Esophagus squamous epithelium (tissue), 5 donors: ENCODE data around the gene GPC6. TPM values are rescaled to one million over a fixed set of nuclear protein-coding genes. Genes with fewer than 3 reads are reported as not detected.

Experiments used
- DNase-seq: peaks from one replicate; lab custom pipeline; 2025; lab: John Stamatoyannopoulos, UW
- H3K27ac ChIP-seq, 4 donors: fragments of 200-600 bp; sonication (generic); one replicate each; pipeline ENCODE4 v1.5.1; 2016 to 2019; ENCODE audit warnings: mild to moderate bottlenecking in 1 of 4
- H3K27me3 ChIP-seq, 4 donors: fragments of 200-600 bp; sonication (generic); 1 replicate in 3 of 4; 2 replicates in 1 of 4; pipeline versions ENCODE4 v1.5.1 to v1.6.0; 2017 to 2021; ENCODE audit warnings: antibody characterized with exemption in 1 of 4
- H3K36me3 ChIP-seq, 3 donors: fragments of 200-600 bp; sonication (generic); one replicate each; pipeline ENCODE4 v1.5.1; 2016 to 2019
- H3K4me1 ChIP-seq, 3 donors: fragments of 200-600 bp; sonication (generic); one replicate each; pipeline ENCODE4 v1.5.1; 2017 to 2019
- H3K4me3 ChIP-seq, 4 donors: fragments of 200-600 bp; sonication (generic); 1 replicate in 3 of 4; 2 replicates in 1 of 4; pipeline ENCODE4 v1.5.1; 2016 to 2019; ENCODE audit warnings: mild to moderate bottlenecking in 2 of 4, moderate library complexity in 1 of 4
- H3K9me3 ChIP-seq, 3 donors: fragments of 200-600 bp; sonication (generic); one replicate each; pipeline ENCODE4 v1.5.1; 2016 to 2019
- CTCF ChIP-seq, 6 experiments: fragments of 450-650 bp in 4 of 6; fragments of 200-600 bp in 2 of 6; sonication (generic) in 2 of 6; IDR thresholded peaks; one replicate each; pipeline ENCODE4 v1.5.1; 2016 to 2019; ENCODE audit warnings: antibody characterized with exemption in 6 of 6, mild to moderate bottlenecking in 4 of 6, moderate library complexity in 4 of 6
- POLR2A ChIP-seq, 4 donors: fragments of 450-650 bp; IDR thresholded peaks; one replicate each; pipeline ENCODE4 v1.6.1; 2017; ENCODE audit warnings: antibody characterized with exemption in 4 of 4, mild to moderate bottlenecking in 4 of 4, moderate library complexity in 3 of 4
- WGBS, 2 donors: methylation state at CpG; one replicate each; pipeline ENCODE4 v1.1.5; 2018; 5-methylcytosine and 5-hydroxymethylcytosine counted together
- intact Hi-C: fragments of 100-400 bp; cut with DNase I; formaldehyde crosslinking; loops from one replicate; pipeline ENCODE4 v1.15.0; 2022
- total RNA-seq, 4 donors: library from RNA; depleted of rRNA; stranded (reverse); fragments of >200 nt; gene quantifications; one replicate each; pipeline ENCODE4 v1.1.0, GENCODE V29; 2016
- donor health status: DM: yes; HTN: yes; CAD: no.

The GPC6 gene
- total RNA-seq, 4 donors from 2014 or later = 0.57 to 8.6 (median 2.6) TPM

- WGBS, 2 donors = 78 to 100% methylated on average over 1 of the region's 1 CpG
- no peaks in the 10 kb centered on the region for H3K36me3 ChIP-seq
- no peak overlapping the region for H3K27ac ChIP-seq
- no peak for TF ChIP-seq CTCF (IDR thresholded peaks at IDR 0.05)
- TF ChIP-seq POLR2A (IDR thresholded peaks at IDR 0.05) = no peak
- no peak overlapping the region for H3K4me3 ChIP-seq
- H3K9me3 ChIP-seq = no peaks in the 10 kb centered on the region
- intact Hi-C loops = no loop called here
- DNase-seq = no peak
- no peaks in the 10 kb centered on the region for H3K27me3 ChIP-seq
- H3K4me1 ChIP-seq = no peaks in the 10 kb centered on the region
Observed at GRCh38 chr13:94181461-94182107, 955.0 kb downstream of the GPC6 start.

- Histone ChIP-seq H3K9me3 (no peaks in the 10 kb centered on the region), H3K27ac (no peak overlapping the region), H3K4me3 (no peak overlapping the region), H3K36me3 (no peaks in the 10 kb centered on the region), H3K4me1 (no peaks in the 10 kb centered on the region), H3K27me3 (no peaks in the 10 kb centered on the region)
- no peak for TF ChIP-seq CTCF (IDR thresholded peaks at IDR 0.05)
- TF ChIP-seq POLR2A (IDR thresholded peaks at IDR 0.05) = no peak
- DNase-seq = no peak
- intact Hi-C loops = no loop called here
Observed at GRCh38 chr13:94182185-94182761, 955.7 kb downstream of the GPC6 start.

GRCh38 chr13:94186470-94186869 lies 959.9 kb downstream of the GPC6 start:
- intact Hi-C loops = no loop called here
- WGBS, 2 donors = 78 to 81% methylated on average over 3 of the region's 3 CpGs

GRCh38 chr13:94188201-94188854 lies 961.7 kb downstream of the GPC6 start:
- Histone ChIP-seq H3K27ac (no peak overlapping the region), H3K4me1 (peaks cover 0 to 6% (median 0%) of the 10 kb centered on the region in 3 donors), H3K36me3 (no peaks in the 10 kb centered on the region), H3K27me3 (no peaks in the 10 kb centered on the region), H3K4me3 (no peak overlapping the region), H3K9me3 (no peaks in the 10 kb centered on the region)
- intact Hi-C loops = no loop called here
- no peak for DNase-seq
- TF ChIP-seq POLR2A (IDR thresholded peaks at IDR 0.05) (no peak), CTCF (IDR thresholded peaks at IDR 0.05) (no peak)
- WGBS, 2 donors = 49 to 84% methylated on average over 5 of the region's 5 CpGs

More at GRCh38 chr13:94186470-94186869, 959.9 kb downstream of the GPC6 start:
- TF ChIP-seq CTCF (IDR thresholded peaks at IDR 0.05) = no peak
- no peak for TF ChIP-seq POLR2A (IDR thresholded peaks at IDR 0.05)
- no peaks in the 10 kb centered on the region for H3K36me3 ChIP-seq
- H3K27ac ChIP-seq = no peak overlapping the region
- no peak overlapping the region for H3K4me3 ChIP-seq
- H3K27me3 ChIP-seq = no peaks in the 10 kb centered on the region
- DNase-seq = no peak
- no peaks in the 10 kb centered on the region for H3K9me3 ChIP-seq
- H3K4me1 ChIP-seq = peaks cover 0 to 6% (median 0%) of the 10 kb centered on the region in 3 donors

GRCh38 chr13:94192431-94192975 lies 965.9 kb downstream of the GPC6 start:
- 61 to 89% methylated on average over 3 of the region's 3 CpGs for WGBS, 2 donors
- intact Hi-C loops = no loop called here
- Histone ChIP-seq H3K4me3 (no peak overlapping the region), H3K9me3 (no peaks in the 10 kb centered on the region), H3K27ac (no peak overlapping the region), H3K36me3 (no peaks in the 10 kb centered on the region), H3K27me3 (no peaks in the 10 kb centered on the region), H3K4me1 (peaks cover 0 to 27% (median 7%) of the 10 kb centered on the region in 3 donors)
- DNase-seq = no peak
- TF ChIP-seq POLR2A (IDR thresholded peaks at IDR 0.05) (no peak), CTCF (IDR thresholded peaks at IDR 0.05) (peak in 1 of 6 experiments; percentile 40)
